Osteocyte (in vitro differentiated cells): ENCODE data around the gene GPC6. TPM values are rescaled to one million over a fixed set of nuclear protein-coding genes. Genes with fewer than 3 reads are reported as not detected.

ENCODE experiments used
- DNase-seq: peaks from one replicate; pipeline ENCODE4 v3.0.0; 2021; ENCODE audit warnings: mixed read lengths; ENCODE audit not compliant: unreplicated experiment; ENCODE audit errors: extremely low spot score
- H3K27ac Mint-ChIP-seq: one replicate; pipeline ENCODE4 v1.8.0; 2021; ENCODE audit warnings: mild to moderate bottlenecking, mixed read lengths; ENCODE audit not compliant: unreplicated experiment
- H3K27me3 Mint-ChIP-seq: one replicate; pipeline ENCODE4 v1.8.0; 2021; ENCODE audit warnings: mixed read lengths; ENCODE audit not compliant: unreplicated experiment
- H3K36me3 Mint-ChIP-seq: one replicate; pipeline ENCODE4 v1.8.0; 2021; ENCODE audit warnings: mixed read lengths; ENCODE audit not compliant: unreplicated experiment
- H3K4me1 Mint-ChIP-seq: one replicate; pipeline ENCODE4 v1.8.0; 2021; ENCODE audit warnings: mixed read lengths; ENCODE audit not compliant: unreplicated experiment
- H3K4me3 Mint-ChIP-seq: one replicate; pipeline ENCODE4 v1.8.0; 2021; ENCODE audit warnings: mild to moderate bottlenecking, moderate library complexity, mixed read lengths; ENCODE audit not compliant: unreplicated experiment
- H3K9me3 Mint-ChIP-seq: one replicate; pipeline ENCODE4 v1.8.0; 2021; ENCODE audit warnings: mixed read lengths; ENCODE audit not compliant: unreplicated experiment
- total RNA-seq: library from RNA; stranded (reverse); gene quantifications from 2 replicates; pipeline ENCODE4 v1.2.1, GENCODE V29; 2021
- TF ChIP-seq, protein P1 (sequence below): fragments of 200-600 bp; sonication (generic); IDR thresholded peaks from 2 replicates; pipeline ENCODE4 v1.5.0; 2021; ENCODE audit warnings: antibody characterized with exemption, mild to moderate bottlenecking, moderate library complexity

GPC6 gene
- total RNA-seq, 1 donor from 2014 or later: 125 TPM

- TF ChIP-seq, protein P1, sequence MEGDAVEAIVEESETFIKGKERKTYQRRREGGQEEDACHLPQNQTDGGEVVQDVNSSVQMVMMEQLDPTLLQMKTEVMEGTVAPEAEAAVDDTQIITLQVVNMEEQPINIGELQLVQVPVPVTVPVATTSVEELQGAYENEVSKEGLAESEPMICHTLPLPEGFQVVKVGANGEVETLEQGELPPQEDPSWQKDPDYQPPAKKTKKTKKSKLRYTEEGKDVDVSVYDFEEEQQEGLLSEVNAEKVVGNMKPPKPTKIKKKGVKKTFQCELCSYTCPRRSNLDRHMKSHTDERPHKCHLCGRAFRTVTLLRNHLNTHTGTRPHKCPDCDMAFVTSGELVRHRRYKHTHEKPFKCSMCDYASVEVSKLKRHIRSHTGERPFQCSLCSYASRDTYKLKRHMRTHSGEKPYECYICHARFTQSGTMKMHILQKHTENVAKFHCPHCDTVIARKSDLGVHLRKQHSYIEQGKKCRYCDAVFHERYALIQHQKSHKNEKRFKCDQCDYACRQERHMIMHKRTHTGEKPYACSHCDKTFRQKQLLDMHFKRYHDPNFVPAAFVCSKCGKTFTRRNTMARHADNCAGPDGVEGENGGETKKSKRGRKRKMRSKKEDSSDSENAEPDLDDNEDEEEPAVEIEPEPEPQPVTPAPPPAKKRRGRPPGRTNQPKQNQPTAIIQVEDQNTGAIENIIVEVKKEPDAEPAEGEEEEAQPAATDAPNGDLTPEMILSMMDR: no peak
- no peak for DNase-seq
- Mint-ChIP-seq H3K27ac (no peak overlapping the region), H3K27me3 (no peaks in the 10 kb centered on the region), H3K4me3 (no peak overlapping the region), H3K9me3 (peaks cover 14% of the 10 kb centered on the region), H3K36me3 (peaks cover 10% of the 10 kb centered on the region), H3K4me1 (peaks cover 31% of the 10 kb centered on the region)
Measured at GRCh38 chr13:94227255-94227879, 1000.8 kb downstream of the GPC6 start.

GRCh38 chr13:94228763-94229162 is 1002.2 kb downstream of the GPC6 start:
- no peak for DNase-seq
- no peak overlapping the region for H3K4me3 Mint-ChIP-seq
- H3K36me3 Mint-ChIP-seq: peaks cover 10% of the 10 kb centered on the region
- peaks cover 14% of the 10 kb centered on the region for H3K9me3 Mint-ChIP-seq
- no peaks in the 10 kb centered on the region for H3K27me3 Mint-ChIP-seq
- TF ChIP-seq, protein P1: no peak
- peaks cover 44% of the 10 kb centered on the region for H3K4me1 Mint-ChIP-seq
- H3K27ac Mint-ChIP-seq: peak overlapping the region; percentile 28

GRCh38 chr13:94232161-94232950 is 1005.7 kb downstream of the GPC6 start:
- Mint-ChIP-seq H3K36me3 (peaks cover 10% of the 10 kb centered on the region), H3K27me3 (no peaks in the 10 kb centered on the region), H3K4me1 (peaks cover 75% of the 10 kb centered on the region), H3K4me3 (no peak overlapping the region), H3K9me3 (peaks cover 14% of the 10 kb centered on the region), H3K27ac (peak overlapping the region; percentile 95)
- TF ChIP-seq, protein P1: no peak
- DNase-seq: no peak

DNA sequence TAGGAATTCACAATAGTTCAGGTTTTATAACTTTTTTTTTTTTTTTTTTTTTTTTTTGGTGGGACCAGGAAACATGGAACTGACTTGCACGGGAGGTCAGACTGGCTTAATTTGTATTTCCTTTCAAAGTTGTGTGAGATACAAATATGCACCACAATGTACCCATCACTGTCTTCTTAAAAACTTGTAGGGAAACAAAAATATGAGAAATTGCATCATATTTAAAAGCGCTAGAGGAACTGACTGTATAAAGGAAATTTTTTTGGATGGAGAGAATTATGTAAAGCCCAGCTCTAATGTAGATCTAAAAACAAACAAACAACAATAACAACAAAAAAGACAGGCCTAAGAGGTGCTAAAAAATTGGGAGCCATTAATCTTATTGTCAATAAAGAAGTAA is 1006.3 kb downstream of the GPC6 start:
- DNase-seq: no peak
- Mint-ChIP-seq H3K27ac (peak overlapping the region; percentile 95), H3K9me3 (peaks cover 10% of the 10 kb centered on the region), H3K4me3 (peak overlapping the region; percentile 51), H3K36me3 (peaks cover 10% of the 10 kb centered on the region), H3K27me3 (no peaks in the 10 kb centered on the region), H3K4me1 (peaks cover 77% of the 10 kb centered on the region)
- TF ChIP-seq, protein P1: no peak

GRCh38 chr13:94233401-94233800 is 1006.8 kb downstream of the GPC6 start:
- Mint-ChIP-seq H3K27me3 (no peaks in the 10 kb centered on the region), H3K4me1 (peaks cover 77% of the 10 kb centered on the region), H3K4me3 (peak overlapping the region; percentile 51), H3K9me3 (peaks cover 10% of the 10 kb centered on the region), H3K27ac (peak overlapping the region; percentile 95), H3K36me3 (peaks cover 10% of the 10 kb centered on the region)
- TF ChIP-seq, protein P1: no peak
- no peak for DNase-seq
